NCI-H1417 (cell line): ENCODE data around the gene PRXL2A.

ENCODE experiments used
- DNase-seq, 3 experiments: peaks; one replicate each; lab custom pipeline; 2025; lab: John Stamatoyannopoulos, UW

The PRXL2A gene

DNA sequence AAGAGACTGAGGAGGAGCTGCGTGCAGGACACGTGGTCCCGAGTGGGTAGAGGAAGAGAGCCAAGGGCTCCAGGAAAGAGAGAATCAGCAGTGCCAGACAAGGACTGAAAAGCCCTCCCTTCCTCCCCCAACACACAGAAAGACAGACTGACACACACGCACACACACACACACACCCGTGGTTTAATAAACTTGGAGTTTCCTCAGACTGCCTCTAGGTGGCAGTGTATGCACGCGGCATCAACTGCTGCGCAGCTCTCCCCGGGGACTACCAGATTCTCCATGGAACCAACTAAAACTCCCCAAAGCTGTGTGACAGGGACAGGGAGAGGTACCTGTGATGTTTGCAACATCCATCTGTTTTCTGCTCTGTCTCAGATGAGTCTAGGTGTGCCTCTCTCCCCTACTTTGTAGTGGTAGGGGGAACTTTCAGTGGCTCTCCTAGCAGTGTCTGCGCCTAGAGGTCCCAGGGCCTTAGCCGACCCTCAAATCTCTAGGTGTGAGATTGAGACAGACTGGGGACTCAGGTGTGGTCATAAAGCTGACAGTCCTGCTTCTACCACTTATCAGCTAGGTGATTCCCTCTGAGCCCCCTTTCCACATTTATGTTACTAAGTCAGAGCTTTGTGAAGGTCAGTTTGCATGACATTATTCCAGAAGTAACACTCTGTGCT, 36.4 kb downstream of the PRXL2A start:
- peak; percentile 52 to 67 (median 60) for DNase-seq

DNA sequence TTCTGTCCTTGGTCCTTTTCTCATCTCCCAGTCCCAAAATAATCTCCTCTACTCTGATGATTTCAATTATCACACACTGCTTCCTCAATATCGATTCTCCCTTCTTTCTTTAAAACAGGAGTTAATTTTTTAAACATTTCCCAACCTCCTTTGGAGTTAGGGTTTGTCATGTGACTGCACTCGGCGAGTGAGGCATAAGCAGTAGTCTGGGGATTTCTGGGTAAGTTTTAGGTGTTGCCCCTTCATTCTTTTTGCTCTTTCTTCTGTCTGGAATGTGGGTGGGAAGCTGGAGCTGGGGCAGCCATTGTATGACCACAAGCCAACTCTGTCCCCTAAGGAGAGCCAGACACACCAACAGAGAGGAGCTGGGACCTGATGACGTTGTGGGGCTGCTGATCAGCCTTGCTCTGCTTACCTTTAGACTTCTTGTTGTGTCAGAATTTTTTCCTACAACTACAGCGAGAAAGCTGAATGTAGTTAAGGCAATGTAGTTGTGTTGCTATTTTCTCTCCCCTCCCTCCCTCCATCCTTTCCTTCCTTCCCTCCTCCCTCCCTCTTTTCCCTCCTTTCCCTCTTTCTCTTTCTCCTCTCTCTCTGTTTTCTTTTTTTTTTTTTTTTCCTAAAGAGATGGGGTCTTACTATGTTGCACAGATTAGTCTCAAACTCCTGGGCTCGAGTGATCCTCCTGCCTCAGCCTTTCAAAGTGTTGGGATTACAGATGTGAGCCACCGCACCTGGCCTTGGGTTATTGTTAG, 39.3 kb downstream of the PRXL2A start:
- DNase-seq = no peak

DNA sequence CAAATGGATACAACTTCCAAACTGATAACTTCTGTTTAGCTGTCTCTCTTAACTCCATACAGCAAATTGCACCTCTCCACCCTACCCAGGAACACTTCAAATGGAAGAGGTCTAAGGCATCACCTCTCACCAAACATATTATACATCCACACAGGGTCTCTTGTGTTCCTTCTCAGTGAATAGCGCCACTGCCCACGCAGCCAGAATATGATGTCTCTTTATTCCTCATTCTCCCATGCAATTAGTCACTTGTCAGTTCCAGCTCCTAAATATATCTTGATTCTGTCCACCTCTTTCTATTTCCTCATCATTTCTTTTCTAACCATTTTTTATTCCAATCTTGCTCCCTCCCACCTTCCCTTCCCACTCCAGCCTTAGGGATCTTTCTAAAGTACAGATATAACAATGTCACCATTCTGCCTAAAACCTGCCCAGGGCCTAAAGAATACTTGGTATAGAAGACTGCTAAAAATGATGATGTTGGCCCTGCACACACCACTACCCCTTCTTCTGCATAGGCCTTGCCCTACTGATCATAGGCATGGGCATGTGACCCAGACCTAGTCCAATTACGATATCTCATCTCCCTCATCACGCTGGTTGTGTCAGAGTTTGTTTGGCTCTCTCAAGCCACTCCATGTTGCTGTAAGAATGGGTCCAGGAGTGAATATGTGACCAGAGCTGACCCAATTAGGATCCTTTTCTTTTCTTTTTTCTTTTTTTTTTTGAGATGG, 40.0 kb downstream of the PRXL2A start:
- DNase-seq = no peak

DNA sequence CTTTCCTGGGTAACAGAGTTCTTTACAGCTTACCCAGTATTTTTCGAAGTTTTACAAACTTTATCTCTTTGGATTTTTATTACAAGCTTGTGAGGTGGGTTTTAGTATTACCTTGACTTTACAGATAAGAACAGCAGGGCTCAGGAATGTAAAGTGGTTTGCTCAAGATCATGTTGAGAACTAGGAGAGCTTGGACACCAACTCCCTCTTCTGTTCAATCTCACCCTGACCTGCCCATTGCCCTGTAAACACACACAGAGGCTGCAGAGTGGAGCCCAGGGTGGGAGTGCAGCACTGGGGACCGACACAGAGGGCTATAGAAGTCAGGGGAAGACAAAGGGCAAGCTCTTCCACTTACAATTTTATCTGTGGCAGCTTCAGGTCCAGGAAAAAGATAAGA, 41.2 kb downstream of the PRXL2A start:
- DNase-seq = no peak

DNA sequence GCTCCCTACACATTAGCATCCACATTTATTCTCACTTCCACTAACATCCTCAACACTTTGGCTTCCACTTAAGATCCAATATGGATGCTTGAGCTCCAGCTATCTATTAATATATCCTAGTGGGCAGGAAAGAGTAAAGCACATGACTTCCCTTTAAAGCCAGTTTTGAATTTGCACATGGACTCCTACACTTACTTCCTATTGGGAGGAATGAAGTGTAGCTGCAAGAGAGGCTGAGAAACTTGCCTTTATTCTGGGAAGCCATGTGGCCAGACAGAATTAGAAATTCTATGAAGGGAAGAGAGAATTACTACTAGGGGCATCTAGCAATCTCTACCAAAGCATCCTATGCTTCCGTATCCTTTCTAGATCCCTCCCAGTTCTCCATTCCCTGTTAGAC, 42.8 kb downstream of the PRXL2A start:
- no peak for DNase-seq

DNA sequence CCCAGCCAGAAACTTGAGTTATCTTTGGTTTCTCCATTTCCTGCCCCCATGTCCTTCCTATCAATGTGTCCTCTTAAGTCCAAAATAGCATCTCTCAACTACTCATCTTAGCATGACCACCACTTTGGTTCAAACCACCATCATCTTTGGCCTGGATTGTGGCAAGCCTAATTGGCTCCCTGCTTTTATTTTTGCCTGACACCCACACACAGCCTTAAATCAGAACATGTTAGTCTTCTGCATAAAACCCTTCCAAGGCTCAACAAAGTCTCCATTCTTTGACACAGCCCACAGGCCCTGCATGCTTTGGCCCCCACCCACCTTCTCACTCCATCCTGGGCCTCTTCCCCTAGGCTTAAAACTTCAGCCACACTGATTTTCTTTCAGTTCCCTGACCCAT, 43.7 kb downstream of the PRXL2A start:
- DNase-seq = no peak

DNA sequence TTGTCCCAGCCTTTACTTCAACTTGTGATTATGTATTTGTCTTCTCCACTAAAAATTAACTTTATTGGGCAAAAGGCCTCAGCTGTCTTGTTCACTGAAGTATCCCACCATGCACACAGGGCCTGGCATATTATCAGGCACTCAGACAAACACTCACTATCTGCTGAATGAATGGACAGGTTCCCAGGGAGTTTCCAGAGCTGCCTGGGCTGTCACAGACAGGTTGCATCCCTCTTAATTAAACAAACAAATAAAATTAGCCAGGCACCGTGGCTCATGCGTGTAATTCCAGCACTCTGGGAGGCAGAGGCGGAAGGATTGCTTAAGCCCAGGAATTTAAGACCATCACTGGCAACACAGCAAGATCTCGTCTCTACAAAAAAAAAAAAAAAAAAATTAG, 44.3 kb downstream of the PRXL2A start:
- no peak for DNase-seq

DNA sequence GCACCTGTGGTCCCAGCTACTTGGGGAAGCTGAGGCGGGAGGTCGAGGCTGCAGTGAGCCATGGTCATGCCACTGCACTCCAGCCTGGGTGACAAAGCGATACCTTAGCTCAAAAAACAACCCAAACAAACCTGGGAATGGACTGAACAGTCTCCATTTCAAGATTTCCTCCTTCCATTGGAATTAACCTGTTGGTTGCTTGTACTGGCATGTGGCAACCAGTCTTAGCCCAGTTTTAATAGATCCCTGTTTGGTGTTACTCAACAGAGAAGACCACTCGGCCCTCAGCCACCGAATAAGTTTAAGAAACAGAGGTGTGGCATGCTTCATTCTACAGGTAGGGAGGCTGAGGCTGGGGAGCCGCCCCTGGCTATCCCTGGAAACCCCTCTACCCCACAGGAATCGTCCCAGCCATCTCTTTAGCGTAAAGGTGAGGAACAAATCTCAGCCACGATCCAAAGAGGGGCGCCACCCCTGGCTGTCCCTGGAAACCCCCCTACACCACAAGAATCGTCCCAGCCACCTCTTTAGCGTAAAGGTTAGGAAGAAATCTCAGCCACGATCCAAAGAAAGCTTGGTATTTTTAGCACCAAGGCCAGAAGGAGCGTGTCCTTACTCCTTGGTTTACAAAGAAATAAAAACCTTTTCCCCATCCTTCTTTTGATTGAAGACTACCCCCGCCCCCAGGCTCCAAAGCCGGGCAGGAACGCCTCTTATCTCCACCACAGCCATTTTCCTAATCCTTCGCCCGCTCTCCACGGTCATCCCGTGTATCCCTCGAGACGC, 44.9 kb downstream of the PRXL2A start:
- no peak for DNase-seq

DNA sequence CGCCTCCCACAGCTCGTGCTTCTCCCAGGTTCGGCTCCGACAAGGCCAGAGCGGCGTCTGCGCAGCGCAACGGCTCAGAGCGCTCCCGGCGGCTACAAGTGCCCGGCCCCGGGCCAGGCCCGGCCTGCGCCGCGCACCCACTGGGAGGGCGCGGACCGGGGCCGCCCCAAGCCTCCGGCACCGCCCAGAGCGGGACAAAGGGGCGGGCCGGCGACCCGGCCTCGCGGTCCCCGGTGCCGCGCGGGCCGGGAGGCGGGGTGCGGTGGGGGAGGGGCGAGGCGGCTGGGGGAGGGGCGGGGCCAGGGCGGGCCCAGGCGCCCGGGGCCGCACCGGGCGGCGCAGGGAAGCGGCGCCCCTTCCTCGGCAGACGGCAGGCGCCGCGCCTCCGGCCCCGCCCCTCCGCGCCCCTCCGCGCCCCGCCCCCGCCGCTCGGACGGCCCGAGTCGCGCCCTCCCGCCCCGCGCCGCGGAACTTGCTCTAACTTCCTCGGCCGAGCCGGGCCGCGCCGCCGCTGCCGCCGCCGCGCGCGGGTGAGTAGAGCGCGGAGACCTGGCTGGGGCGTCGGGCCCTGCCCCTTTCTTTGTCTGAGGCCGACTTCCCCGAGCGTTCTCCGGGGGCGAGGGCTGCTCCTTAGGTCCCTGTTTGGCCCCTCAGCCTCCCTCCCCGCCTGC, 45.6 kb downstream of the PRXL2A start, which contains the start of gene TSPAN14:
Gene TSPAN14 (plus strand): TSS at position 469 of the 671 bp plus-strand sequence. CDS start 34,924 bp downstream, outside the sequence.
- peak; percentile 72 to 77 (median 75) for DNase-seq

DNA sequence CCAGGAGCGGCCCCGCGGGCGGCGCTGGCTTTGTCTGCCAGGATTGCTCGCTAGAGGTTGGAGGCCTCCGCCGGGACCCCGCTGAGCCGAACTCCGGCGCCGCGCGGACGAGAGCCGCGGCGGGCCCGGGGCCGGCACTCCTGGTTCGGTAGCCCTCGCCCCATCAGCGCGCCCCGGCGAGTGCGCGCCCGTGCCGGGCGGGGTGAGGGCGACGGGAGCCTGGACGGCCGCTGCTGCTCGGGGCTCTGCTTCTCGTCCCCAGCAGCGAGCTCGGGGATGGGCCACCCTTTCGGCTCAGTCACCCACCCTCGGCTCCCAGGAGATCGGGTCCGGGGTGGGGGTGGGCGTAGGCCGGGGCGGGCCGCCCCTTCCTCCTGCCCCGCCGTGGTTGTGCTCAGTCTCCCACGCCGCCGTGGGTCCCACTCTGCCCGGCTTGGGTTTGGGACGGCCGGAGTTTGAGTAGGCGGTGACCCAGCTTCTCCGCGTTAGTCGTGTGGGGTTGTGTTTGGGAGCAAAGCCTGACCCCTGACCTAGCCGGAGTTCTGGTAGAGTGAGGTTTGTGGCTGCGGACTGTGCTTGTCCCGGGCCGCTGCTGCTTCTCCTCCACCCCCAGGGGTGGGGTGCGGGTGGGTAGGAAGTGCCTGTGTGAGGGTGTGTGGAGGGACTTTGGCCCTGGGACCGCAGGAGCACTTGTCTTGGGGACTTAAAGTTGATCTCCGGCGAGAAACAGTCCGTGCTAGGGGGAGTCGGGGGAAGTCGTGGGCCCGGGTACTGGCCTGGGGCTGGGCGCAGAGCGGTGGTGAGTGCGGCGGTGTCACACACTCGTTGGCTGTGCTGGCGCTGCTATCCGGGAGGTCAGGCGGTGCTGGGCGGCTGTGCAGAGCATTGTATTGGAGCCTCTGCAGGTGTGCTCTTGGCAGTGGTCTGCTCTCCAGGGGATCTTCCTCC, 46.4 kb downstream of the PRXL2A start:
- DNase-seq = peak in 2 of 3 experiments; percentile 31 to 46

DNA sequence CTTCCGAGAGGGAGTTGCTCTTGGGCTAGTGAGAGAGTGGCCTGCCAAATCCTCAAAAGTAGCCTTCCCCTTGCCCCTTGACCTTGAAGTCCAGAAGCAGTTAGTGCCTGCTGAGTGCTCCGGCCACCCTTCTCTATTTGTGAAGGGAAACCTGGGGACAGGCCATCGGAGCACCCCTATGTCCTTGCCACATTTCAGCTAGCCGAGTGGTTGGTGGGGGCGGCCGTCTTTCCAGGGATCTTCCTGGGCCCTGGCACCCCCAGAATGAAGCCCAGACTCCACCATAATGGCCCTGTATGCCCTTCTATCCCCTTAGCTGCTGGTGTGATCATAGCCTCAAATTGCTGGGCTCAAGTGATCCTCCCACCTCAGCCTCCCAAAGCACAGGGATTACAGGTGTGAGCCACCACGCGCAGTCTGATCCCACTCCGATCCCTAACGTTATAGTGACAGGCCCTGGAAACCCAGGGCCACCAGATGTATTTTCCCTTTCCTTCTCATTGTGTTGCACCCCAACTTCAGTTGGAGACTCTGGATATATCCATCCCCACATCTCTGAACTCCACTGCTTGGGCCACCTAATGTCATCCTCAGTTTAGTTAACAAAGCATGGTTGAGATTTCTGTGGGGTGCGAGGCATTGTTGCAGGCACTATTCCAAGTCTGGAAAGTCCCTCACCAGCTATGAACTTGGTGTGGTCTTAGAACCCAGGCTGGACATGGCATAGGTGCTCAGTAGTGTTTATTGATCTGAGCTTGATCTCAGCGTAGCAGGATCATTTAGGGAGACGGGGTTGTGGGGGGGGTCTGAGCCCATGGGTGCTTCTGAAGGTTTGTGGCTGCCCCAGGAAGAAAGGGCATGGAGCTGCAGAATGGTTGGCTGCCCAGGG, 47.4 kb downstream of the PRXL2A start:
- no peak for DNase-seq

DNA sequence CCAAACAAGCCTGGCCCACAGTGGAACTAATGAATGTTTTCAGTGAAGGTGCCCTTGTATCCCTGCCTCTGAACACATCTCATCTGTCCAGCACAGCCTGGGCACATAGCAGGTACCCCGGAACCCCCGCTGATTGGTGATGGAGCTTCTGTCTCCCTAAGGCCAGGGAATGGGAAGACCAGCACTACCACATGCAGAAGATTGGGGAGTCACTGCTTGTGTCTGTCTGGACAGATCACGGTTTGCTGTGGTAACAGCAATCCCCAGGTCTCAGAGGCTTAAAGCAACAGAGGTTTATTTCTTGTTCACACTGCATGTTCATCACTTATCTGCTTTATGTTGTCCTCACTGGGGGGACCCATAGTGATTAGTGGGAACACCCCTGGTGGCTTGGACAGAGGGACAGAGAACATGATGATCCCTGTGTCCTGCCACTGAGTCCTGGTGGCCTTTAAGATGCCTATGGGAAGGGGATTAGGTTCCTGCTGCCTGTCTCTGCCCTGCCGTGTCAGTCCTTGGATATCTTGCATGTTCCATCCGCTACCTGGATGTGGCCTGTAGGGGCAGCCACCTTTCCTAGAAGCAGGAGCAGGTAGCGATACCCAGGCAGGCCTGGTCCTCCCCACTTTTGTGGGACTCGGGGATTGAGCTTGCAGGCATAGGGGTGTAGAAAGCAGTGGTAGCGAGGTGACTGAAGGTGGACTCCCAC, 49.4 kb downstream of the PRXL2A start:
- DNase-seq = no peak

DNA sequence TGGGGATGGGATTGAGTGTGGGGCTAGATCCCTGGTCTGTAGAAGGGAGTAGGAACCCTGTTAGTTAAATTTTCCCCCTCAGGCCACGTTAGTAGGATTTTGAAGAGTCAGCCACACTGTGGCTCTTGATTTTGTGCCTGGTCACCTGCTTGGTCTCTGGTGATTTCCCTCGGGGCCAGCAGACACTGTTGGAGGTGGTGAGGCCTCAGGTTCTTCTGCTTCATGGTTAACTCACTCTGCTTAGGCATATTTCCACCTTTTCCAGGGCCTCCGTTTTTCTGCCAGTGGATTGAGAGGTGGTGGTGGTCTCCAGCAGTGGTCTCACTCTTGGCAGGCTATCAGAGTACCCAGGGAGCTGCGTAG, 49.9 kb downstream of the PRXL2A start:
- no peak for DNase-seq

DNA sequence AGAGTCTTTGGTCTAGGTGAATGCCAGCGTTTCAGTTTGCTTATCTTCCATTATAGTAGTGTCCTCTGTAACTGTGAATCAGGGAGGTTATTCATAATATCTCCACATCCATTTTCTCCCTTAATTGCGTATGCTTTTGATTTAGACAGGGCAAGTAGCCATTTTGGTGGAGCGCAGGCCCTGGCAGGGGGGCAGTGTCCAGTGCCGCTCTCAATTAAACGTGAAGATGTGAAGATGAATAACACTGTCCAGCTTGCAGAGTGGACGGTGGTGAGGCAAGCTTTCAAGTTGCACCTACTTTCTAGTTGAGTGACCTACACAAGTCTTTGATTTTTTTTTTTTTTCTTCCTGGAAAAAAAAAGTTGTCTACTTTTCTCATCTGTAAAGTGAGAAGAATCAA, 50.3 kb downstream of the PRXL2A start:
- DNase-seq = no peak

DNA sequence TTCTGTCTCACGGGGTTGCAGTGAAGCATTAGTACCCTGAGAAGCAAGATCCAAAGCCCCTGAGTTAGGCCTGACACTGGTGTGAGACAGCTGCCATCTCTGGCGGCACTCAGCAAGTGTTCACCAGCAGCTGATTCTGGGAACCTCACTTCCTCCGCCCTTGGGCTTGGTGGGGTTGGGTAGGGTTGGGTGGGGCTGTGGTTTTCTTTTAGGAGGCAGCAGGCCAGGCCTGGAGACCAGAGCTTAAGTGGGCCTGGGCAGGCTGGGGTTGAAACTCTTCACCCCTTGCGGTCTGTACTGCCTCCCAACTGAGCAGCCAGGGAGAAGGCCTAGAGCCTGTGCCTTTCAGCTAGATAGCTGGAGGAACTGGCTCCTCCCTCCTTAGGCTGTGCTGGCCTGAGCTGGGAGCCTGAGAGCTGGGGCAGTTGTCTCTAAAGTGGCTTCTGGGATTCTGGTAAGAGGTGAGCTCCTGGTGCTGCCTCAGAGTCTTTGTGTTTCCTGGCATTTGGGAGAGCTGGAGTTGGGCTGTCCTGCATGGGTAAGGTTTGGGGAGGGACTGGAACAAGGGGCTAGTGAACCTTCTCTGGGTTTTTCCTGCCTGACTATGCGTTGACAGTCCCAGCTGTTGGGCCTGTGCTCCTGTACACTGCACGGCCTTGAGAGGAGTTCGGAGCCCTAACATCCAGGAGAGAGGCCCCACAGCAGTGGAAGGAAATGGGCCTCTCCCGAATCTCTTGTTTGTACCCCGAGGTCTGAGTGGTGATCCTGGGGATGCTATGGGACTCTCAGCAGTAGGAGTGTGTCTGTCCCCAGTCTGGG, 50.9 kb downstream of the PRXL2A start:
- peak in 1 of 3 experiments; percentile 36 for DNase-seq

DNA sequence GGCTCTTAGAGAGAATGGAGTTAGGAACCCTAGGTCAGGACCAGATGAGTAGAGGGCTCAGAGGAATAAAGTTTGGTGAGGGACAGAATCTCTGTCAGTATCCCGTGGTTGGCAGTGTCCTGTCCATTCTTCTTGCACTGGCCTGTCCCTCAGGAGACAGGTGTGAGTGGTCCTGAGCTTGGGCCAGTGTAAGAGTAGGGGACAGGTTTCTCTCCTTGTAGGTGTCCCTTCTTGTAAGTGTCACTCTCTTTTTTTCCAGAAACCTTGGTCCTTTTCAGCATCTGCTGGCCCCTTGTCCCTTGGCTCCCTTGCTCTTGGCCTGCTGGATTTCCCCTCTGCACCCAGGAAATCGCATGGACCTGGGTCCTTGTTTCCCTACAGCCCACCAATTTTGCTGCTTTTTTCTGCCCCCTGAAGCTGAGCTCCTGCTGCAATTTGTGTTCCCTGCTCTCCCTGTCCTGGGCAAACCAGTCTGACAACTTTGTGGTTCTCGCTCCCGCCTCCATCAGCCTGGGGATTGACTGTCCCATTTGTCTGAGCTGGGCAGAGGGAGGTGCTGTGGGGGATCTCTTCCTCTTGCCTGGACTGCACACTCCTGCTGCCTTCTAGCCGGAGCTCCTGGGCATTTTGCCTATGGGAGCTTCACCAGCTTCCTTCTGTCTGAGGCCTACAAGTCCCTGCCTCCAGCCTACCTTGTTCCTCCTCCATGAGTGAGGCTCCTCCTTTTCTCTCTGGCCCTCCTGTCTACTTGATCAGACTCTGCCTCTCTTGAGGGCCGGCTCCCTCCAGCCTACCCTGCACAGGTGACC, 52.3 kb downstream of the PRXL2A start:
- peak in 2 of 3 experiments; percentile 53 to 82 for DNase-seq
